Measurements from ENCODE around the gene SULT4A1. TPM values are rescaled to one million over a fixed set of nuclear protein-coding genes. Genes with fewer than 3 reads are reported as not detected.

SULT4A1 gene
- total and polyA plus RNA-seq, 9 of the 15 experiments (the other 6 are each of a cell fraction or from before 2014, with no cell fraction given): 0.03 to 0.20 (median 0.09) TPM; not detected in 3

DNA sequence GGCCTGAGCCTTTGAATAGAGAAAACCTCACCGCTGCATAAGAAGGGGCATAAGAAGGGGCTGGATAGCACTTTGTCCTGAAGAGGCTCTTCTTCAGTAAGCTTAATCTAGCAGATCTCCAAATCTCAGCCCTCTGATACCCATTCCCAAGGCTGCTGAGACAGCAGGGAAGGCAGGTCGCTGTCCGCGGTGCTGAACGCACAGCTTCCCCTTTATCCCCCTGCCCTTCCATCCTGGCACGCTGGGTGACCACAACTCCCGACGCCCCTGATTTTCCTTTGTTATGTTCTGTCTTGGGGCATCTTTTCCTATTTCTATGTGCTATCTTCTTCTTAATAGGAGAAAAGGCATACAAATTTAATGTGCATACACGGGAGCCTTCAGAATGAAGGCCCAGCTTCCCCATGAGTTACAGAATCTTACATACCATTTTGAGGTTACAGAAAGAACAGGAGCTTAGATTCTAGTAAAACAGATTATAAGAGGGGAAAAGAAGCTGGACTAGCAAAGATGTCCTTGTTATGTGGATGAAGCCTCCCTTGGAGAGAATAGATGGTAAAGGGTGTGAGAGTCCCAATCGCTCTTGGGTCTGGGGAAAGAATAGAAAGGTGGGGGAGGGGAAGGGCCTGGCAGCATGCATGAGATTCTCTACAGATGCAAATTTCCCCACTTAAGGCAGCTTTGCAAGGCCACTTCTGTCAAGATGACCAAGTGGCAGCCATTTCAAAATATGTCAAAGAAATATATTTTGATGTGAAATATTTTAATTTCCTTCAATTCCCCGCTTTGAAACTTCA, 5.7 kb upstream of the SULT4A1 start:
- no peaks in the 10 kb centered on the region for H3K79me2 ChIP-seq (ENCODE audit: control insufficient read depth, insufficient read depth, low read length)
- H3K9ac ChIP-seq (ENCODE audit: insufficient read depth in 1 of 2, low read depth in 2 of 2, low read length in 2 of 2): no peak overlapping the region
- H3K9me3 ChIP-seq (replicated peaks; ENCODE audit: control insufficient read depth, insufficient read depth, low read depth, low read length): no peaks in the 10 kb centered on the region
- peak; percentile 61; the same call in 1 of the 3 replicates for ATAC-seq
- BruUV-seq (replicated peaks): no TSS peak
- H4K20me1 ChIP-seq (replicated peaks; ENCODE audit: control insufficient read depth, insufficient read depth, low read length): no peaks in the 10 kb centered on the region
- no peak overlapping the region for H3K4me3 ChIP-seq
- peak; percentile 44 to 64 (median 55) for DNase-seq (ENCODE audit: extremely low read depth in 1 of 4, low spot score in 3 of 4)
- H3K36me3 ChIP-seq (ENCODE audit: control insufficient read depth, insufficient read depth, low read length): no peaks in the 10 kb centered on the region
- POLR2A ChIA-PET: no interaction called here
- FAIRE-seq: peak; percentile 61
- in situ Hi-C loops (cut with MboI): no loop called here
- no peak overlapping the region for H3K27ac ChIP-seq (ENCODE audit: extremely low read depth, low read depth, low read length)
- no peak overlapping the region for H2AFZ ChIP-seq (ENCODE audit: low read depth, low read length)
- CTCF ChIA-PET (ENCODE audit: low intra/inter-chr PET ratio): no interaction called here
- no peaks in the 10 kb centered on the region for H3K27me3 ChIP-seq (ENCODE audit: control insufficient read depth in 2 of 2, insufficient read depth in 2 of 2, low read length in 2 of 2)
- intact Hi-C loops (cut with micrococcal nuclease): no loop called here
- no peaks in the 10 kb centered on the region for H3K4me1 ChIP-seq (replicated peaks in 1 of 2; ENCODE audit: control insufficient read depth in 2 of 2, insufficient read depth in 2 of 2, low read length in 2 of 2)
- H3K9me1 ChIP-seq (ENCODE audit: control insufficient read depth, insufficient read depth, low read length): no peaks in the 10 kb centered on the region
- WGBS (ENCODE audit: insufficient coverage, low coverage, missing lambda C conversion rate): 7% methylated on average over 5 of the region's 11 CpGs
- H3K4me2 ChIP-seq (ENCODE audit: insufficient read depth, low read length): no peak overlapping the region
- peak; percentile 95 for TF ChIP-seq EHMT2 (IDR thresholded peaks at IDR 0.05)
- 0 out of 2 replicates have a peak, but pooled peaks have one; percentile 13 for TF ChIP-seq GATA2 (CRISPR knock-in tag; IDR thresholded peaks at IDR 0.05)
- TF ChIP-seq, protein P1, sequence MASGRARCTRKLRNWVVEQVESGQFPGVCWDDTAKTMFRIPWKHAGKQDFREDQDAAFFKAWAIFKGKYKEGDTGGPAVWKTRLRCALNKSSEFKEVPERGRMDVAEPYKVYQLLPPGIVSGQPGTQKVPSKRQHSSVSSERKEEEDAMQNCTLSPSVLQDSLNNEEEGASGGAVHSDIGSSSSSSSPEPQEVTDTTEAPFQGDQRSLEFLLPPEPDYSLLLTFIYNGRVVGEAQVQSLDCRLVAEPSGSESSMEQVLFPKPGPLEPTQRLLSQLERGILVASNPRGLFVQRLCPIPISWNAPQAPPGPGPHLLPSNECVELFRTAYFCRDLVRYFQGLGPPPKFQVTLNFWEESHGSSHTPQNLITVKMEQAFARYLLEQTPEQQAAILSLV (tag; IDR thresholded peaks at IDR 0.05): no peak
- TF ChIP-seq RCOR1 (IDR thresholded peaks at IDR 0.05; ENCODE audit: borderline replicate concordance in 1 of 2, low read depth in 2 of 2, low read length in 2 of 2): 0 out of 4 replicates have a peak, but pooled peaks of 1 of the 2 experiments have one; percentile 47
- 0 out of 2 replicates have a peak, but pooled peaks have one; percentile 16 for TF ChIP-seq ZNF263 (CRISPR knock-in tag; IDR thresholded peaks at IDR 0.05; ENCODE audit: borderline replicate concordance)
- TF ChIP-seq NCOA4 (IDR thresholded peaks at IDR 0.05; ENCODE audit: partially characterized antibody): no peak
- TF ChIP-seq, protein P2, sequence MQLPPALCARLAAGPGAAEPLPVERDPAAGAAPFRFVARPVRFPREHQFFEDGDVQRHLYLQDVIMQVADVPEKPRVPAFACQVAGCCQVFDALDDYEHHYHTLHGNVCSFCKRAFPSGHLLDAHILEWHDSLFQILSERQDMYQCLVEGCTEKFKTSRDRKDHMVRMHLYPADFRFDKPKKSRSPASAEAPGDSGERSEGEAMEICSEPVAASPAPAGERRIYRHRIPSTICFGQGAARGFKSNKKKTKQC (CRISPR knock-in tag; IDR thresholded peaks at IDR 0.05): peak; percentile 45; the same call in 1 of the 2 replicates
- peak; percentile 91 for TF ChIP-seq MIER1 (IDR thresholded peaks at IDR 0.05; ENCODE audit: low read depth)
- TF ChIP-seq ZKSCAN1 (IDR thresholded peaks at IDR 0.05; ENCODE audit: low read depth, low read length): no peak
- TF ChIP-seq, protein P3, sequence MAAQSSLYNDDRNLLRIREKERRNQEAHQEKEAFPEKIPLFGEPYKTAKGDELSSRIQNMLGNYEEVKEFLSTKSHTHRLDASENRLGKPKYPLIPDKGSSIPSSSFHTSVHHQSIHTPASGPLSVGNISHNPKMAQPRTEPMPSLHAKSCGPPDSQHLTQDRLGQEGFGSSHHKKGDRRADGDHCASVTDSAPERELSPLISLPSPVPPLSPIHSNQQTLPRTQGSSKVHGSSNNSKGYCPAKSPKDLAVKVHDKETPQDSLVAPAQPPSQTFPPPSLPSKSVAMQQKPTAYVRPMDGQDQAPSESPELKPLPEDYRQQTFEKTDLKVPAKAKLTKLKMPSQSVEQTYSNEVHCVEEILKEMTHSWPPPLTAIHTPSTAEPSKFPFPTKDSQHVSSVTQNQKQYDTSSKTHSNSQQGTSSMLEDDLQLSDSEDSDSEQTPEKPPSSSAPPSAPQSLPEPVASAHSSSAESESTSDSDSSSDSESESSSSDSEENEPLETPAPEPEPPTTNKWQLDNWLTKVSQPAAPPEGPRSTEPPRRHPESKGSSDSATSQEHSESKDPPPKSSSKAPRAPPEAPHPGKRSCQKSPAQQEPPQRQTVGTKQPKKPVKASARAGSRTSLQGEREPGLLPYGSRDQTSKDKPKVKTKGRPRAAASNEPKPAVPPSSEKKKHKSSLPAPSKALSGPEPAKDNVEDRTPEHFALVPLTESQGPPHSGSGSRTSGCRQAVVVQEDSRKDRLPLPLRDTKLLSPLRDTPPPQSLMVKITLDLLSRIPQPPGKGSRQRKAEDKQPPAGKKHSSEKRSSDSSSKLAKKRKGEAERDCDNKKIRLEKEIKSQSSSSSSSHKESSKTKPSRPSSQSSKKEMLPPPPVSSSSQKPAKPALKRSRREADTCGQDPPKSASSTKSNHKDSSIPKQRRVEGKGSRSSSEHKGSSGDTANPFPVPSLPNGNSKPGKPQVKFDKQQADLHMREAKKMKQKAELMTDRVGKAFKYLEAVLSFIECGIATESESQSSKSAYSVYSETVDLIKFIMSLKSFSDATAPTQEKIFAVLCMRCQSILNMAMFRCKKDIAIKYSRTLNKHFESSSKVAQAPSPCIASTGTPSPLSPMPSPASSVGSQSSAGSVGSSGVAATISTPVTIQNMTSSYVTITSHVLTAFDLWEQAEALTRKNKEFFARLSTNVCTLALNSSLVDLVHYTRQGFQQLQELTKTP (IDR thresholded peaks at IDR 0.05; ENCODE audit: low read depth in 1 of 2, partially characterized antibody in 2 of 2): peak in 1 of 2 experiments; percentile 73
- peak; percentile 50; the same call in 1 of the 2 replicates for TF ChIP-seq ZNF766 (CRISPR knock-in tag; conservative IDR thresholded peaks at IDR 0.05)
- TF ChIP-seq PRMT5 (CRISPR knock-in tag; IDR thresholded peaks at IDR 0.05): 0 out of 2 replicates have a peak, but pooled peaks have one; percentile 66
- no peak for TF ChIP-seq ZNF124 (CRISPR knock-in tag; IDR thresholded peaks at IDR 0.05)
- no peak for TF ChIP-seq PML (IDR thresholded peaks at IDR 0.05; ENCODE audit: low read length)
